Measurements from ENCODE around the gene DYNC1I1. TPM values are rescaled to one million over a fixed set of nuclear protein-coding genes. Genes with fewer than 3 reads are reported as not detected.

DYNC1I1 gene
- total and polyA plus RNA-seq, 4 donors, result 0.28 to 0.67 (median 0.39) TPM

DNA sequence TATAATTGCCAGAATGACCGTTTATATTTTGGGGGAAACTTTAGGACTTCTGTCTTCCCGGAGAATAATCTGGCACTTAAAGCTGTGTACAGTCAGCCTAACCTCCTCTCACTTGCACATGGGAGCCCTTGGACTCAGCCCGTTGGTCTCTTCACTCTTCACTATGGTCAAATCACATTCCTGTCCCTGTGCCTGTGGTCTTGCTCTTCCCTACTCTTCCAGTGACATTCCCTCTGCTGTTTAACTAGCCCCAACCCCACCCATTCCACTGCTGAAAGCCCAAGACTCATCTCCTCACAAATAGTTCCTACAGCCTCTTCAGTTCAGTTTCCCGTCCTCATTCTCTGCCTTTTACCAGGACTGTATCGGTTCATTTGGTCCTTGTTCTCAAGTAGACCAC lies 135.0 kb downstream of the DYNC1I1 start:
- no peak overlapping the region for H3K9ac ChIP-seq (ENCODE audit: low read depth in 1 of 2, low read length in 2 of 2)
- TF ChIP-seq TAF1 (conservative IDR thresholded peaks at IDR 0.05), result no peak
- TF ChIP-seq GABPA (IDR thresholded peaks at IDR 0.05 in 1 of 2, conservative IDR thresholded peaks at IDR 0.05 in 1 of 2), result no peak
- no peak for TF ChIP-seq RXRA (IDR thresholded peaks at IDR 0.05)
- no peak for TF ChIP-seq EGR1 (IDR thresholded peaks at IDR 0.05; ENCODE audit: low read depth in 2 of 2)
- TF ChIP-seq, protein P1, sequence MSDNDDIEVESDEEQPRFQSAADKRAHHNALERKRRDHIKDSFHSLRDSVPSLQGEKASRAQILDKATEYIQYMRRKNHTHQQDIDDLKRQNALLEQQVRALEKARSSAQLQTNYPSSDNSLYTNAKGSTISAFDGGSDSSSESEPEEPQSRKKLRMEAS (IDR thresholded peaks at IDR 0.05), result no peak
- no peak for TF ChIP-seq HNF4G (IDR thresholded peaks at IDR 0.05)
- TF ChIP-seq HNF4A (conservative IDR thresholded peaks at IDR 0.05), result no peak
- TF ChIP-seq, protein P2, sequence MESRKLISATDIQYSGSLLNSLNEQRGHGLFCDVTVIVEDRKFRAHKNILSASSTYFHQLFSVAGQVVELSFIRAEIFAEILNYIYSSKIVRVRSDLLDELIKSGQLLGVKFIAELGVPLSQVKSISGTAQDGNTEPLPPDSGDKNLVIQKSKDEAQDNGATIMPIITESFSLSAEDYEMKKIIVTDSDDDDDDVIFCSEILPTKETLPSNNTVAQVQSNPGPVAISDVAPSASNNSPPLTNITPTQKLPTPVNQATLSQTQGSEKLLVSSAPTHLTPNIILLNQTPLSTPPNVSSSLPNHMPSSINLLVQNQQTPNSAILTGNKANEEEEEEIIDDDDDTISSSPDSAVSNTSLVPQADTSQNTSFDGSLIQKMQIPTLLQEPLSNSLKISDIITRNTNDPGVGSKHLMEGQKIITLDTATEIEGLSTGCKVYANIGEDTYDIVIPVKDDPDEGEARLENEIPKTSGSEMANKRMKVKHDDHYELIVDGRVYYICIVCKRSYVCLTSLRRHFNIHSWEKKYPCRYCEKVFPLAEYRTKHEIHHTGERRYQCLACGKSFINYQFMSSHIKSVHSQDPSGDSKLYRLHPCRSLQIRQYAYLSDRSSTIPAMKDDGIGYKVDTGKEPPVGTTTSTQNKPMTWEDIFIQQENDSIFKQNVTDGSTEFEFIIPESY (IDR thresholded peaks at IDR 0.05), result no peak
- TF ChIP-seq YY1 (IDR thresholded peaks at IDR 0.05), result no peak
- TF ChIP-seq RAD21 (IDR thresholded peaks at IDR 0.05), result no peak
- no peak for TF ChIP-seq FOXA2 (IDR thresholded peaks at IDR 0.05)
- TF ChIP-seq, protein P3, sequence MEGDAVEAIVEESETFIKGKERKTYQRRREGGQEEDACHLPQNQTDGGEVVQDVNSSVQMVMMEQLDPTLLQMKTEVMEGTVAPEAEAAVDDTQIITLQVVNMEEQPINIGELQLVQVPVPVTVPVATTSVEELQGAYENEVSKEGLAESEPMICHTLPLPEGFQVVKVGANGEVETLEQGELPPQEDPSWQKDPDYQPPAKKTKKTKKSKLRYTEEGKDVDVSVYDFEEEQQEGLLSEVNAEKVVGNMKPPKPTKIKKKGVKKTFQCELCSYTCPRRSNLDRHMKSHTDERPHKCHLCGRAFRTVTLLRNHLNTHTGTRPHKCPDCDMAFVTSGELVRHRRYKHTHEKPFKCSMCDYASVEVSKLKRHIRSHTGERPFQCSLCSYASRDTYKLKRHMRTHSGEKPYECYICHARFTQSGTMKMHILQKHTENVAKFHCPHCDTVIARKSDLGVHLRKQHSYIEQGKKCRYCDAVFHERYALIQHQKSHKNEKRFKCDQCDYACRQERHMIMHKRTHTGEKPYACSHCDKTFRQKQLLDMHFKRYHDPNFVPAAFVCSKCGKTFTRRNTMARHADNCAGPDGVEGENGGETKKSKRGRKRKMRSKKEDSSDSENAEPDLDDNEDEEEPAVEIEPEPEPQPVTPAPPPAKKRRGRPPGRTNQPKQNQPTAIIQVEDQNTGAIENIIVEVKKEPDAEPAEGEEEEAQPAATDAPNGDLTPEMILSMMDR (IDR thresholded peaks at IDR 0.05; ENCODE audit: low read depth, low read length, missing input control), result no peak
- H3K36me3 ChIP-seq (ENCODE audit: control insufficient read depth in 4 of 4, insufficient read depth in 3 of 4, low read depth in 1 of 4, low read length in 3 of 4), result no peaks in the 10 kb centered on the region
- H3K27ac ChIP-seq (ENCODE audit: low read depth in 1 of 2, low read length in 2 of 2), result no peak overlapping the region
- no peaks in the 10 kb centered on the region for H3K27me3 ChIP-seq (ENCODE audit: control insufficient read depth in 4 of 4, insufficient read depth in 4 of 4, low read length in 3 of 4)
- WGBS, result 78% methylated on average over 5 of the region's 5 CpGs
- H3K4me3 ChIP-seq (ENCODE audit: low read depth in 1 of 3, low read length in 3 of 3), result no peak overlapping the region
- peaks cover 0 to 2% (median 0%) of the 10 kb centered on the region in 4 donors for H3K9me3 ChIP-seq (ENCODE audit: control insufficient read depth in 4 of 4, low read length in 3 of 4)
- peaks cover 0 to 1% (median 0%) of the 10 kb centered on the region in 4 donors for H3K4me1 ChIP-seq (ENCODE audit: control insufficient read depth in 4 of 4, insufficient read depth in 4 of 4, low read length in 3 of 4)
- no peak for DNase-seq (ENCODE audit: low spot score)

DNA sequence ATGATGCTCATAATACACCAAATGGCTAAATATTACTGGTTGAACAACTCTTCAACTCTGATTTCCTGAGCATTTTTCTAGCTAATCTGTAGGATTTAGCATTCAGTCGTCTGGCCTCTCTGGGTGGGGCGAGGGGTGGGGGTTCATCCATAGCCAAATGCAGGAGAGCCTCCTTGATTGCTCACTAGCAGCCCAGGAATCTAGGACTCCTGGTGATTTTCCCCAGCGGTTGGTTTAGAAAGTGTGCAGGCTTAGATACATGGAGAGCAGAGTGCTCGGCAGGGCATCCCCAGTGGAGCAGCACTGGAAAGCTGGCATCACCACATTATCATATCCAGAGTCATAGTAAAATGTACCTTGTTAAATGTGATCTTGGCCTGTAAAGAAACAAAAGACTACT lies 136.1 kb downstream of the DYNC1I1 start:
- H3K36me3 ChIP-seq (ENCODE audit: control insufficient read depth in 4 of 4, insufficient read depth in 3 of 4, low read depth in 1 of 4, low read length in 3 of 4), result no peaks in the 10 kb centered on the region
- 53% methylated on average over 4 of the region's 4 CpGs for WGBS
- no peak for TF ChIP-seq JUND (IDR thresholded peaks at IDR 0.05)
- TF ChIP-seq GABPA (IDR thresholded peaks at IDR 0.05 in 1 of 2, conservative IDR thresholded peaks at IDR 0.05 in 1 of 2), result no peak
- no peaks in the 10 kb centered on the region for H3K27me3 ChIP-seq (ENCODE audit: control insufficient read depth in 4 of 4, insufficient read depth in 4 of 4, low read length in 3 of 4)
- H3K9me3 ChIP-seq (ENCODE audit: control insufficient read depth in 4 of 4, low read length in 3 of 4), result peaks cover 0 to 2% (median 0%) of the 10 kb centered on the region in 4 donors
- no peak overlapping the region for H3K4me3 ChIP-seq (ENCODE audit: low read depth in 1 of 3, low read length in 3 of 3)
- peaks cover 0 to 1% (median 0%) of the 10 kb centered on the region in 4 donors for H3K4me1 ChIP-seq (ENCODE audit: control insufficient read depth in 4 of 4, insufficient read depth in 4 of 4, low read length in 3 of 4)
- no peak for DNase-seq (ENCODE audit: low spot score)
- H3K9ac ChIP-seq (ENCODE audit: low read depth in 1 of 2, low read length in 2 of 2), result no peak overlapping the region
- no peak overlapping the region for H3K27ac ChIP-seq (ENCODE audit: low read depth in 1 of 2, low read length in 2 of 2)

DNA sequence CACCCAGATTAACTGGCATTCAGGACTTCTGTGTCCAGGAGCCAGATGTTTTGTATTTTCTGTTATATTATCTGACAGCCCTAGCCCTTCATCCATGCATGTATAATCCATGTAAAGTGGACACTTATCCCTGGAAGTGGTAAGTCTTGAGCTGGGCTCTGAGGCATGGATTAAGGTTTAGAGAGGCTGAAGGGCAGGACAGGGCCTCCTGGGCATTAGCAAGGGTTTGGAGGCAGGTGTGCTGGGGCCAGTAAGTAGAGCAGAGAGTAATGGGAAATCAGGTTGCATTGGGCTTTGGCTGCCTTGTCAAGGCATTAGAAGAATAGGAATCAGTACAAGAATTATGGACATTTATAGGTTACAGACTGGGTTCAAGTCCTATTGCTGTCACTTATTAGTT lies 138.0 kb downstream of the DYNC1I1 start:
- TF ChIP-seq, protein P1 (IDR thresholded peaks at IDR 0.05), result no peak

More for the DNA sequence above, 138.0 kb downstream of the DYNC1I1 start:
- no peaks in the 10 kb centered on the region for H3K9me3 ChIP-seq (ENCODE audit: control insufficient read depth in 4 of 4, low read length in 3 of 4)
- H3K27me3 ChIP-seq (ENCODE audit: control insufficient read depth in 4 of 4, insufficient read depth in 4 of 4, low read length in 3 of 4), result no peaks in the 10 kb centered on the region
- no peak overlapping the region for H3K4me3 ChIP-seq (ENCODE audit: low read depth in 1 of 3, low read length in 3 of 3)
- no peak for DNase-seq (ENCODE audit: low spot score)
- H3K4me1 ChIP-seq (ENCODE audit: control insufficient read depth in 4 of 4, insufficient read depth in 4 of 4, low read length in 3 of 4), result no peaks in the 10 kb centered on the region
- H3K27ac ChIP-seq (ENCODE audit: low read depth in 1 of 2, low read length in 2 of 2), result no peak overlapping the region
- H3K36me3 ChIP-seq (ENCODE audit: control insufficient read depth in 4 of 4, insufficient read depth in 3 of 4, low read depth in 1 of 4, low read length in 3 of 4), result no peaks in the 10 kb centered on the region
- no peak overlapping the region for H3K9ac ChIP-seq (ENCODE audit: low read depth in 1 of 2, low read length in 2 of 2)
